CD4-positive, alpha-beta T cell treated with Interleukin-12 subunit alpha and Interleukin-12 subunit beta, for 1 hour (primary cell): ENCODE results near the gene TENM4.

Experiments
- DNase-seq: peaks from one replicate; pipeline ENCODE4 v3.0.0-alpha.2; 2020

Gene TENM4

DNA sequence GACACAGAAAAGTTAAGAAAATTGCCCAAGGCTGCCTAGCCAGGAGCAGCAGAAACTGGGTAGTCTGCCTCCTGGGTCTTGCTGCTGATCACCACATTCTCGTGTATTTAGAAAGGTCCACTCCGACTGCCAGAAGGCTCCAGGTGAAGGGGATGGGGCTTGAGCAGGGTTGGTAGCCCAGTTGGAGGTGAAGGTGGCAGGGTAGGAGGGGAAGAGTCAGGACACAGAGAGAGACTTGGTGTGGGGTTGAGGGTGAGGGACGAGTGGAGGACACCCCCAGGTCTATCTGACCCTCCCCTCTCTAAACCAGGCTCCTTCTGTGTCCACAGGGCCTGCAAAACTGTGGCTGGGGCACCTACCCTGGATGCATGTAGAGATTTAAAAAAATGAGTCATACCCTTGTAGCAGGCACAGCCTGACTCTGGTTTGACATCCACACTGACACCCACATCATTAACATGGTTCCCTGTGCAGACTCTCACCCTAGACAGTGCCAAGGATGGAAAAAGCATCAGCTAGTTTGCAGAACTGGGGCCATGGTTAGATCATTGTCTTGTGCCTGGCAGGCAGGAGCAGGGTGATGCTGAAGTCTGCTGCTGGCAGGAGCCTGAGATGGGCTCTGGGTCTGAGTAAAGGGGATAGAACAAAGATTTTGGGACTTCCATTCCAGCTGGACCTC is 273.2 kb downstream of the TENM4 start:
- DNase-seq: no peak

DNA sequence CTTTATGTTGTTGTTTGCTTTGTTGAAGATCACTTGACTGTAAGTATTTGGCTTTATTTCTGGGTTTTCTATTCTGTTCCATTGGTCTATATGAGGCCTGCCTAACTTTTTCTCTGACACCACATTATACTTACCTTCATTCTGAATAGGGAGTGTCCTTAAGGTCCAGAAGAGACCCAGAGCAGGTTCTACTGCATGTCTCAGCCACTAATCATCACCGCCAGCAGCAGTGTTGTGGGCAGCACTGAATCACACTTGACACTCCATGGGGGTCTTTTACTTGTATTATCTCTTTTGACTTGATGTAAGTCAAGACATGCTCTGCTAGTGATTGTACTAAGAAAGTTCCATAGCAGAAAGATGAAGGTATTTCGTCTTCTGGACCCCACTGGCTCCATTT is 274.9 kb downstream of the TENM4 start:
- DNase-seq: no peak

DNA sequence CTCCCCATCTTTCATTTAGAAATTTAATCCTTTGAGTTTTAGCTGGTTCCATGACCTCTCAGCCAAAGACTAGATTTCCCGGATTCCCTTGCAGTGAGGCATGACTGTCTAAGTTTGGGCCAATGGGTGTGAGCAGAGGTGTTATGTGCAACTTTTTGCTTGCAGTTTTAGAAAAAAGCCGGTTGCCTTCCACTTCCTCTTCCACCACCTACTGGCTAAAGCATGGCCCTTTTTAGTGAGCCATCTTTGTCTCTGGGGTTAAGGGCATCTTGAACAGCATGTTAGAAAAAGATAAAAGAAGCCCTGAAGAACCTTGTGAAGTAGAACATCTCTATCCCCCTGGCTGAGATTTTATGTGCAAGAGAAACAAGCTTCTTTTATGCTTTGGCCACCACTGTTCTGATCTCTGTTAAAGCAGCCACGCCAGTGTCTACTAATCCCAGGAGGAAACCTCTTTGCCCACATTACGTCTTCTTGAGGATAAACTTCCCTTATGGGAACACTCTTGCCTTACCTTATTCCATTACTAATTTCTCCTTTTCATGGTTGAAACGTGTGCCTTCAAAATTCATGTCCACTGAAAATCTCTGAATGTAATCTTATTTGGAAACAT is 279.9 kb downstream of the TENM4 start:
- no peak for DNase-seq

DNA sequence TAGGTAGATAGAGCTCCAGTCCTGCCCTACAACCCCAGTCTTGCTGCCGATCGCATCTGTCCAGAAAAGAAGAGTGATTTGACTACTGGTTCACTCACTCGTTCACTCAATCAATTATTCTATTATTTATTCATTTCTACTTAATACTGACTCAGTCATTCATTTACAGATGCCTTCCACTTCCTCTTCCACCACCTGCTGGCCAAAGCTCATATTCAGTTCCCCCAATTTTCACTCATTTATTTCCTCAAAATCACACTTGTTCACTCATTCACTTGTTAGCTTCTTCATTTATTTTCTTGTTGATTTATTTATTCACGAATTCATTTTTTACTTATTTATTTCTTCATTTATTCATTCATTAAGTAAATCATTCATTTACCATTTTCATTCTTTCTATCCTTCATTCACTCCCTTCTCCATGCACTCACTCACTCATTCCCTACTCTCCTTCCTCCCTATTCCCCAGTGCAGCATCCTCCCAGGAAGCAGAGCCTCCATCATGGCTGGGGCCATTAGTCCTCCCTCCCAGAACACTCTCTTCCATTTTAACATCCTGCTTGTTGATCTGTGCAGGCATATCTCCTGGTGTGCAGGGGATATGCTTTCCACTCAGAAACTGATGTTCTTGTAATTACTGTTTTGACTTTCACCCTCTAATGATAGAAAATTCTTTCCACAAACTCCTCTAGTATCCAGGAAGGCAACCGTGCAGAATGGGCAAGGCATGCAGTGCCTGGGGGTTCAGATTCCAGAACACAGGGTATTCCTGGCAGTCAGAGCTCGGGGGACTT is 281.0 kb downstream of the TENM4 start:
- DNase-seq: no peak

DNA sequence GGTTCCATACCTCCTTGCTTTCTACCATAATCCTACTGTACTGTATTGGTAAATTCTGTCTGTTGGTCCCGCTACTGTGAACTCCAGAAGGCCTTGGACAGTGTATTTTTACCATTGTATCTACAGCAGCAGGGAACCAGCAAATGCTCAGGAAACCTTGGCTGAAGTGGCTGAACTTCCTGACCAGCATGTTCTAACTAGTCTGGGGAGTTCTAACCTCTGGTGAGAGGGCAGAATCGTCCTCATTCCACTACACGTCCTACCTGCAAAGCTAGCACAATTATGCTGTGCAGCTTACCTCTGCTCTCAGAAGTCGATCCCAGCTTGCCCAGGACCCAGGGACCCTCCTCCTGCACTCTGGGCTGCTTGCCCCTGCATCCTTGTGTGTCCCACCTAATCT is 283.1 kb downstream of the TENM4 start:
- DNase-seq: no peak

- no peak for DNase-seq
Measured at GRCh38 chr11:79156031-79156430, 284.8 kb downstream of the TENM4 start.

DNA sequence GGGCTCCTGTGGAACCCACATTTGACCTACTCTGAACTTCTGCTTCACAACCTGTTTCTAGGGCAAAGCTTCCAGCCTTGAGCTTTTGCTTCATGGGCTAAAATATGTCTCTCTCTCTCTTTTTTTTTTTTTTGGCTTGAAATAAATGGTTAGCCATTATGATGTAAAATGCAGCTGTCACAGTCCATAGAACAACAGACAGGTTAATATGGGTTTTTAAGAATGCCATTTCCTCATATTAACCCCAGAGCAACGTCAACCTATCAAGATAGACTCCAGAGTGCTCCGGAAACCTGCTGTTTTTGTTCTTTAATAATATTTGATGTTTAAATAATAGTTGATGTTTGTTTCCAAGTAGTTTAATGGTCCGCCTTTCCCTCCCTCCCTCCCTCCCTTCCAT is 285.6 kb downstream of the TENM4 start:
- no peak for DNase-seq

DNA sequence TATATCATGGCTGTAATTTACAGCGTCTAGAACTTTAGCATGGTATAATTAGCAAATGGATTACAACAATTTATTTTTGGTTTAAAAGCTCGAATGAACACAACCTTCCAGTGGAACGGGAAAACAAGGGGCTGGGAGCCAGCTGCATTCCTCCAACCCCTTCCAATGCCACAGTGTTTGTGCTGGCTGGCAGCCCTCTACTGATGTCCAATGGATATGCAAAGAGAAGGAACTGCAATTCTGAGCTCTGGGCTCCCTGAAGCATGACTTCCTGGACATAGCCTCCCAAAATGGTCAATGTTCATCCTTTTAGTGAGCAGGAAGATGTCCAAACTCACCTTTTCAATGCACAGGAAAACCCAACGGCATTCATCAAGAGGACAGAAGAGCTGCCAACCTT is 288.3 kb downstream of the TENM4 start:
- DNase-seq: no peak

DNA sequence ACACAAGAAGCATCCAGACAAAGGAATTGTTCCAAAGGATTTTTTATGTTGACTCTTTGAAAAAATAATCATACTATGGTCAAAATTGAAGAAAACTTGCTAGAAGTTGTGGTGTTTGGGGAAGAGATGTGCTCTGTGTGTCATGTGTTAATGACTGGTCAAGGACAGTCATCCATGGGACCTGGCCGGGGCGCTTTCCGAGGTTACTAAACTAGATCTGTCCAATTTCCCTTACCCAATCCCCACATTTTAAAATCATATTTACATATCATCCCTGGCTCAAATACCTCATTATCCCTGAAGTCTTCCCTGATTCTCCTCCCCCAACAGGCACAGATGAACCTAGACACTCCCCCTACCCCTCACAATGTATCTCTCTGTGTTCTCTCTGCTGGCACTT is 289.4 kb downstream of the TENM4 start:
- no peak for DNase-seq

- no peak for DNase-seq
Measured at GRCh38 chr11:79150966-79151365, 289.9 kb downstream of the TENM4 start.

GRCh38 chr11:79150320-79150719 is 290.5 kb downstream of the TENM4 start:
- DNase-seq: no peak

GRCh38 chr11:79147731-79148130 is 293.1 kb downstream of the TENM4 start:
- DNase-seq: no peak

DNA sequence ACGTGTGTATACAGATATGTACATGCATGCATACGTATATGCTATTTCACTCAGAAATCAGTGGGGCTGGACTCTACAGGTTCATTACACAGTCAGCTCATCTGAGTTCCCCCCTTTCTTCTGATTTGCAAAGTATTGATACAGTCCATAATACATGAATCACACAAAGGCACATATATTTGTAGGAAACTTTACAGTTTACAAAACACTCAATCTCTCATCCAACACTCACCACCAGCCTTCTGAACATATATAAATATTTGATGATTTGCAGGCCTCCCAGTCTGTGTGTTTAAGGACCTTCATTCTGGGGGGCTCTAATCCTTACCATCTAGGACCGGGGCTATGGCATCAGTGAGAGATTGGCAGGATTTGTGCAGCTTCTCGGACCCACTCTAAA is 293.8 kb downstream of the TENM4 start:
- DNase-seq: no peak

GRCh38 chr11:79139900-79140299 is 300.9 kb downstream of the TENM4 start:
- DNase-seq: no peak

DNA sequence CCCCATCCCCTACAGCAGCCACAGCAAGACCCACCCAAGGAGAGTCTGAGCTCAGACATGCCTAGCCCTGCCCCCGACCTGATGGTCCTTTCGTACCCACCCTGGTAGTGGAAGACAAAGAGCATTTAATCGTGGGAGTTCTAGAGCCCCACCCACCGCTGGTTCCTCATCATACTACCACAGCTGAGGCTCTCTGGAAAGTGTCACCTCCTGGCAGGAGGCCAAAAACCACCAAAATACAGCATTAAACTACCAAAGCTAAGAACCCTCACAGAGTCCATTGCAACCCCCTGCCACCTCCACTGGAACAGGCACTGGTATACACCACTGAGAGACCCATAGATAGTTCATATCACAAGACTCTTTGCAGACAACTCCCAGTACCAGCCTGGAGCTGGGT is 311.1 kb downstream of the TENM4 start:
- DNase-seq: no peak

GRCh38 chr11:79128291-79128690 is 312.5 kb downstream of the TENM4 start:
- DNase-seq: no peak

GRCh38 chr11:79122759-79123158 is 318.1 kb downstream of the TENM4 start:
- no peak for DNase-seq

- no peak for DNase-seq
Measured at GRCh38 chr11:79121351-79121750, 319.5 kb downstream of the TENM4 start.

DNA sequence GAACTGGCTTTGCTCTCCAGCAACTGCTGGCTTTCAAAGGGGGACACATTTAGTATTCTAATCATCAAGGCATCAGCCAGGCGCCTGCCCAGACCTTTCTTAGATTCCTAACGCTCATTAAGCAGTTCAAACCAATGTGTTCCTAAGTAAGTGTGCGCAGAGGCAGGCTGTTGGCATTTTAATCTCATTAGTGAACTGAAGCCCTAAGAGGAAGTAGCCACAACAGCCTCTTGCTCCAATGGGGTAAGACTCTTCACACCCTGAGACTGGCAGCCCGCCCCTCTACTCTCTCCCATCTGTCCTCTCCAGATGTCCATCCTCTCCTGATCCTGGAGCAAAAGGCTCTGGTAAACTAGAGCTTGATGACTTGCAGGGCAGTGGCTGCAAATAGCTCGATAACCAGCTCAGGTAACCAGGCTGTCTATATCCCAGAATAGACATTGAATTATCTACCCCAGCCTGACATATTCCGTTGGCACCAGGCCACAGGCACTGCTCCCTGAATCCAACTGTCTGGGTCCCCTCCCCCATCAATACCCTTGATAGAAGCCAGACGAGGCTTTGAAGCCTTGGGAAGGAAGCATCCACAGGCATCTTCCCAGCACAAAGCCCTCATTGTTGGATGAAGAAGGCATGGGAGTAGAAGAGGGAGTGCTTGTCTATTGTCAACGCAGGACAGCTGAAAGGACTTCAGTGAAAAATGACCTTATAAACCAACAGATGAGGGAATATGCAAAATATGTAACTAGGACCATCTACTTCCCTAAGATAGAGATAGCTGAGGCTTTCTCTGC is 321.1 kb downstream of the TENM4 start:
- no peak for DNase-seq

GRCh38 chr11:79117488-79117887 is 323.3 kb downstream of the TENM4 start:
- no peak for DNase-seq

DNA sequence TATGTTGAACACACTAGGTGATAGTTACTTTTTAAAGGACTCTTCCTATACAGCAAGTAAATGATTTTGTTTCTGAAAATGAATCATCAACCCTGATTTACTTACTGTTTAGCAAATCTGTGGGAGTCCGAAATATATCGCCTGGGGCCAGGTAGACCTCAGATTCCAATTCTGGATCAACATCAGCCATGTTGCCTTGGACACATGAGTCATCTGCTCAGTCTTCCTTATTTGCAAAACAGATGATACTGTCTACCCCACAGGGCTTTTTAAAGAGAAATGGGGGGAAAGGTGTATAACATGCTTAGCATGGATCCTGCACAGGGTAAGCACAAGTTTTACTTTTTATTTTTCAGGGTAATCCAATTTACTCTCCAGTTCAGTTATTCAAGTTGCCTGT is 324.2 kb downstream of the TENM4 start:
- DNase-seq: no peak

DNA sequence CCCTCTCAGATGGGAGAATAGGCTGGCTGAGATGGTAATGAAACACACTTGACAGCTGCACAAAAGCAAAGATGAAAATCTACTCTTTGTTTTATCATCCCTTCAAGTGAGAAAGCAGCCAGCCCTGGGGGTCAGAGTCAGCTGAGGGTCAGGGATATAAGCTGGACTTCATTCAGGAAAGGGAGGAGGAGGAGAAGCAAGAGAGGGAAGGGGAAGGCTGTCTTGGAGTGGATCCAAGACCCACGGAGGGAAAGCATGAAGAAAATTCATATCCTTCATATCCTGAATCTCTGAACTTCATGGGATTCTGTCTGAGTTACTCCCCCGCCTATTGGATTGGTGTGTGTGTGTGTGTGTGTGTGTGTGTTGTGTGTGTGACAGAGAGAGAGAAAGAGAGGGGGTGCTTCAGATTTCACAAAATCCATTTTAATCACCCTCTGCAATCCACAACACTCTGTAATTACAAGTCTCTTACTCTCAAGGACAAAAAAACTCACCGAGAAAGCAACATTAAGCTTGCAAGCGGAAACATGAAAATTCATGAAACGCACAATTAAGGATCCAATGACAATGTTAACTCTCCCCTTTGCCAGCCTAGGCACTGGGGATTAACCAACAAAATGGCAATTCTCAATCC is 327.7 kb downstream of the TENM4 start:
- DNase-seq: no peak

DNA sequence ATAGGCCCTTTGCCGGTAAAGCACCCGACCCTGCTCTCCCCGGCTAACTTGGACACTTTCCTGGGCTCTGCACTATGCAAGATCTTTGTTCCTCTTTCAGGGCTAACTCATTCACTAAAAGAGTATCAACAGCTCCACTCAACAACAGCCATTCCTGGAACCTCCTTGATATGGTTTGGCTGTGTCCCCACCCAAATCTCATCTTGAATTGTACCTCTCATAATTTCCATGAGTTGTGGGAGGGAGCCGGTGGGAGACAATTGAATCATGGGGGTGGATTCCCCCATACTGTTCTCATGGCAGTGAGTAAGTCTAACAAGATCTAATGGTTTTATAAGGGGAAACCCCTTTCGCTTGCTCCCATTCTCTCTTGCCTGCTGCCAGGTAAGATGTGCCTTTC is 330.0 kb downstream of the TENM4 start:
- DNase-seq: no peak
